ENCODE results near the gene SOX18.
"Not testable (repeated sequence)": the region's sequence is repeated elsewhere in the genome, so short reads cannot be mapped to it uniquely, and the experiment has no call there.

Gene SOX18

DNA sequence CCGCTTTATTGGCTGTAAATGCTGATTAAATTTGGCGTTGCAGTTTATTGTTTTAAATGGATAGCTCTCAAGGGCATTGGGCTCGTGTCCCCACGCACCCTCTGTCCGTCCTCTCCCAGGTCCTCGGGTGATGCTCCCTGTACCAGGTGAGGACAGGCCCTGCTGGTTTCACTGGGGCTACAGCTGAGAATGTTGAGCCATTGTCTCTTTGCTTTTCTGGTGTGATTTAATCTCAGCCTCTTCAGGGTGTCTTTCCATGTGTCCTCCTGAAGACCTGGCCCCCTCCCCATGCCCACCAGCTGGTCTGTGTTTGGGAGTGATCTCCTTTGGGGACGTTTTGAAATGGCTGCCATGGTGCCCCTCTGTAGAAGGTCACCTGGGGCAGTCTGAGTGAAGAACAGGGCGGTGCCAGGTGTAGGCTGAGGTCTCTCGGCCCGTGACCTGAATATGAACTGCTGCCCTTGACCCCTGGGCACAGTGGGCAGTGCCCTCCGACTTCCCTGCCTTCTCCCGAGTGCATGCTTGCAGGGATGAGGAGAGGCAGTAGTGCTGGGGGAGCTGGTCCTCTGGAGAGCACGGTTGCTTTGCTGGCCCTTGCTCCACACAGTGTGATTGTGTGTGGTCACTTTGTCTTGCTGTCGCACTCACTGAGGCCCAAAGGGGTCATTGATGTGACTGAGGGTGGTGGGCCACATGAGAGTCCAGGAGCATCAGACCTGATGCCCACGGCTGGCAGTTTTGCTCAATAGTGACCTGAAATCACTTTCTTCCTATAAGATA is 25.9 kb downstream of the SOX18 start:
- DNase-seq (ENCODE audit: low read depth in 2 of 2): no peak

DNA sequence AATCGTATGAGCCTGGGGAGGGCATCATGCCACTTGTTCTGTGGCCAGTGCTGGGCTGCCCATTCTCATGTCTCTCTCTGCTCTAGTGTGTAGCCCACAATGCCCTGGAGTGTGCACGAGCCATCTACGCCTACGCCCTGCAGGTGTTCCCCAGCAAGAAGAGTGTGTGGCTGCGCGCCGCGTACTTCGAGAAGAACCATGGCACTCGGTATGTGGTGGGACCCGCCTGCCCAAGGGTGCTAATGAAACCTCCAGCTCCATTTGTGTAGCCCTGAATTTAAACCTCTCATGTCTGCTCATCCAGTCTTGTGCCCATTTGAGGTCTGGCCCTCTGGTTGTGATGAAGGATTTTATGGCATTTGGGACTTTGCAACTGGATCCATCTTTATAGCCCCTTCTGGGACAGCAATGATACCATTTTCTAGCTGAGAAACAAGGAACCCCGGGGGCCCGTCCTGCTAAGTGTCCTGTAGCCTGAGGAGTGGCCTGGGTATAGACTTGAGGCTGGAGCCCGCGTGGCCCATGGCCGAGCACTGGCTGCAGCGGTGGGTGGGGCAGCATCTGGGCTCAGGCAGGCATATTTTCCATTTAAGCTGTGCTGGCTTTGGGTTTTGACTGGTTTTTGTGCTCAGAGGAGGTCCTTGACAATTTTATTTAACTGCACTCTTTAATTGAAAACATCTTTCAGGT is 26.6 kb downstream of the SOX18 start:
- no peak for DNase-seq (ENCODE audit: low read depth in 2 of 2)

GRCh38 chr20:64021124-64021975 is 28.1 kb downstream of the SOX18 start:
- no peak for DNase-seq (ENCODE audit: low read depth in 2 of 2)

DNA sequence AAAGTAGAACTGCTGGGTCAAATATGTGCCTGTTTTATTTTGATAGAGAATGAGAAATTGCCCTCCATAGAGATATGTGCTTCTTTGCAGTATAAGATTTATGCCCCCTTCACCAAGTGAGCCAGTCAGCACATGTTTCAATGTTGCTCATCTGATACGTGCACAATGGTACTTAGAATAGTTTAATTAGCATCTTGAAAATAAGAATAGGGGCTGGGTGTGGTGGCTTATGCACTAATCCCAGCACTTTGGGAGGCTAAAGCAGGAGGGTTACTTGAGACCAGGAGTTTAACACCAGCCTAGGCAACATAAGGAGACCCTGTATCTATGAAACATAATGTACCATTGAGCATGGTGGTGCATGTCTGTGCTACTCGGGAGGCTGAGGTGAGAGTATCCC is 33.8 kb downstream of the SOX18 start:
- DNase-seq (ENCODE audit: low read depth in 2 of 2): no peak

GRCh38 chr20:64012385-64013154 is 36.9 kb downstream of the SOX18 start:
- DNase-seq (ENCODE audit: low read depth in 2 of 2): not testable (repeated sequence)

- no peak for DNase-seq (ENCODE audit: low read depth in 2 of 2)
Observed at GRCh38 chr20:64011366-64011779, 38.1 kb downstream of the SOX18 start.

DNA sequence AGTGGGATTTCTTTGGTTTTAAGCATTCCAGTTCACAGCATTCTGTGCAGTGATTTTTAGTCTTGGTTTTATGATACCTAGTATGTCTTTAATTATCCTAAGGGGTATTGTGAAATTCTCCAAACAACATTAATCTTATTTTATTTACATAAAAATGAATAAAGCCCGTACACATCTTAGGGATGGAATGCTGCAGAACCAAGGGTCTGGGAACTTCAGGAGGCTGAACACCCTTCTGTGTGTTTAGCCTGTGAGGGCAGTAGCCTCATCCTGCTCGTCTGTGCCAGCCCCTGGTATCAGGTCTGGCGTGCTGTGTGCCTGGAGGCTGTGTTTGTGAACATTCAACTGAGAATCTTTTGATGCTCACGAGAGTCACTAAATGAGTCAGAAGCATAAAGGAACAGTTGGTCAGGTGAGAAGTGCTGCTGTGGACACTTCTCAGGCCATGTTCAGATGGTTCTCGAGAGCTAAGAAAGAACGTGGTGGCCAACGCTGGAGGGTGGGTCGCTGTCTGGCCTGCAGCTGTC is 38.7 kb downstream of the SOX18 start:
- no peak for DNase-seq (ENCODE audit: low read depth in 2 of 2)

- no peak for DNase-seq (ENCODE audit: low read depth in 2 of 2)
Observed at GRCh38 chr20:64009811-64010387, 39.5 kb downstream of the SOX18 start.

- DNase-seq (ENCODE audit: low read depth in 2 of 2): no peak
Observed at GRCh38 chr20:64006902-64007301, 42.5 kb downstream of the SOX18 start.

DNA sequence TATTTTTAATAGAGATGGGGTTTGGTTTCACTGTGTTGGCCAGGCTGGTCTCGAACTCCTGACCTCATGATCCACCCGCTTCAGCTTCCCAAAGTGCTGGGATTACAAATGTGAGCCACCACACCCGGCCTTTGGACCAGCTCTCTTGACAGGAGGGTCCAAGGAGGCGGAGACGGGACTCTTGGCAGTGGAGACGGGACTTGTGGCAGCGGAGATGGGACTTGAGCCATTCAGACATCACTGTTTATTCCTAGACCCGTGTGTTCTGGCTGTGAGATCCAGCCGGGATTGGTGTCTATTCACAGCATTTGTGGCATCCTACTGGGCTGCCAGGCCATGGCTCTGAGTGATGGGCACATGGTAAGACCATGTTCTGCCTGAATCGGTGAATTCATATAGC is 42.9 kb downstream of the SOX18 start:
- no peak for DNase-seq (ENCODE audit: low read depth in 2 of 2)

DNA sequence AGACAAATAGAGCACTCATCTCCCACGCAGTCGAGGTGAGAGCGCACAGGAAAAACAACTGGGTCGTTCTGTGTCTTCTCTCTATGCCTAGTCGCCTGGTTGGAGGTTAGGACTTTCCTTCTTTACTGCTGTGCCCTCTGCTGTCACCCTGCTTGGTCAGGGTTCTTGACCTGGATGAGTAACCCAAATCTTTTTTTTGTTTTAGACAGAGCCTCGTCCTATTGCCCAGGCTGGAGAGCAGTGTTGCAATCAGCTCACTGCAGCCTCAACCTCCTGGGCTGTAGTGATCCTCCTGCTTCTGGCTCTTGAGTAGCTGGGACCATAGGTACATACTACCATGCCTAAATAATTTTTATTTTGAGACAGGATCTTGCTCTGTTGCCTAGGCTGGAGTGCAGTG is 44.0 kb downstream of the SOX18 start:
- DNase-seq (ENCODE audit: low read depth in 2 of 2): no peak

DNA sequence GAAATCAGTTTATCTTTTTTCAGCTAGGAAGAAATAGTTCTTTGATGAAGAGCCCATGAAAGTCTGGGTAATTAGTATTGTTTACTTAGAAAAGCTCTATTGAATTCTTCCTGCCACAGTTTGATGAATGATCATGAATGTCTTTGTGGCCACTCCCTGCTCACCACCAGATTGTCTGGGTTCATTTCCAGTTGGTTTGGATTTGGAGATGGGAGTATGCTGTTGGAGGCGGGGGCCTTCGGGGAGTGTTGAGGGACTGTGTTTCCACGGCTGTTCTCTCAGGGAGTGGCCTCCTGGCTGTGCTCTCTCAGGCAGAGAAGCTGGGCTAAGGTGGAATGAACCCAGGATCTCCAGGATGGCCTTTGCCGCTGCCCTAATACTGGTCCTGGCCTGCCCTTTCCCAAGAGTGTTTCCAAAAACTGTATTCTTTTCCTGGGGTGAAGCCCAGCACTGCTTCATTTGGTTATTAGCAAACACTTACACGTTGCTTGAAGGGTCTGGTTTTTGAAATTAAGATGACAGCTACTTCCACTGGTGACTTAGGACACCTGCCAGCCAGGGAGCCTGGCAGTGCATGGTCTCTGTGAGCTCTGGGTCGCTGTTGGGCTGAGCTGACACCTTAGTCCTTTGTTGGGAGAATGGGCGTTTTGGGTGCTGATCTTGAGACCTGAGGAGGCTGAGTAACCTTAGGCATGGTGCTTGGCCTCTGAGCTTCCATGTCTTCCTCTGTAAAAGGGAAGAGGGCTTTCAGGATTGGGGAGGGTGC is 45.3 kb downstream of the SOX18 start:
- no peak for DNase-seq (ENCODE audit: low read depth in 2 of 2)

- DNase-seq (ENCODE audit: low read depth in 2 of 2): no peak
Observed at GRCh38 chr20:64001607-64002011, 47.8 kb downstream of the SOX18 start.

DNA sequence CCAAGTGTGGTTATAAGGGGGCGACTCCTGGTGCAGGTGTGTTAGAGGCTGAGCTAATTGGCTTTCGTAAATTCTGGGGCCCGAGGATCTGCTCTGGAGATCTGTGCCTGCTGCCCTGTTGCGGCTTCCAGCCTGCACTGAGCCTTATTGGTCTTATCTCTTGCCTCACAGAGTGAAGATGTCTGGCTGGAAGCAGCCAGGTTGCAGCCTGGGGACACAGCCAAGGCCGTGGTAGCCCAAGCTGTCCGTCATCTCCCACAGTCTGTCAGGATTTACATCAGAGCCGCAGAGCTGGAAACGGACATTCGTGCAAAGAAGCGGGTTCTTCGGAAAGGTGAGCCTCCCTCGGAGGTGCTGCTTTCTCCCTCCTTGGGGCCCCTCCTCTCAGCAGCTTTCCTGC is 48.5 kb downstream of the SOX18 start:
- no peak for DNase-seq (ENCODE audit: low read depth in 2 of 2)
